Effector memory CD8-positive, alpha-beta T cell (primary cell): Measurements from ENCODE around the gene PSMB7.

Experiments used
- ATAC-seq: fragments of 150-1000 bp; cut with Tn5 transposase; replicated peaks from 2 replicates; pipeline ENCODE4 v1.10.0; 2021; ENCODE audit warnings: mild to moderate bottlenecking, moderate library complexity
- DNase-seq, 3 experiments: peaks; one replicate each; pipeline ENCODE4 v3.0.0; 2021
- H3K27ac Mint-ChIP-seq, 2 donors: one replicate each; pipeline ENCODE4 v1.8.0; 2022; ENCODE audit warnings: mild to moderate bottlenecking in 2 of 2, mixed read lengths in 2 of 2, moderate library complexity in 2 of 2
- H3K27me3 Mint-ChIP-seq, 2 donors: one replicate each; pipeline ENCODE4 v1.8.0; 2022; ENCODE audit warnings: mixed read lengths in 2 of 2
- H3K36me3 Mint-ChIP-seq: one replicate; pipeline ENCODE4 v1.8.0; 2022; ENCODE audit warnings: mild to moderate bottlenecking, moderate library complexity, mixed read lengths; ENCODE audit not compliant: insufficient read depth
- H3K4me1 Mint-ChIP-seq, 2 donors: one replicate each; pipeline ENCODE4 v1.8.0; 2022; ENCODE audit warnings: low read depth in 2 of 2, mixed read lengths in 2 of 2
- H3K4me3 Mint-ChIP-seq, 2 donors: one replicate each; pipeline ENCODE4 v1.8.0; 2022; ENCODE audit warnings: mild to moderate bottlenecking in 2 of 2, mixed read lengths in 2 of 2, moderate library complexity in 2 of 2
- H3K9me3 Mint-ChIP-seq, 2 donors: one replicate each; pipeline ENCODE4 v1.8.0; 2022; ENCODE audit warnings: mixed read lengths in 2 of 2

Gene PSMB7

DNA sequence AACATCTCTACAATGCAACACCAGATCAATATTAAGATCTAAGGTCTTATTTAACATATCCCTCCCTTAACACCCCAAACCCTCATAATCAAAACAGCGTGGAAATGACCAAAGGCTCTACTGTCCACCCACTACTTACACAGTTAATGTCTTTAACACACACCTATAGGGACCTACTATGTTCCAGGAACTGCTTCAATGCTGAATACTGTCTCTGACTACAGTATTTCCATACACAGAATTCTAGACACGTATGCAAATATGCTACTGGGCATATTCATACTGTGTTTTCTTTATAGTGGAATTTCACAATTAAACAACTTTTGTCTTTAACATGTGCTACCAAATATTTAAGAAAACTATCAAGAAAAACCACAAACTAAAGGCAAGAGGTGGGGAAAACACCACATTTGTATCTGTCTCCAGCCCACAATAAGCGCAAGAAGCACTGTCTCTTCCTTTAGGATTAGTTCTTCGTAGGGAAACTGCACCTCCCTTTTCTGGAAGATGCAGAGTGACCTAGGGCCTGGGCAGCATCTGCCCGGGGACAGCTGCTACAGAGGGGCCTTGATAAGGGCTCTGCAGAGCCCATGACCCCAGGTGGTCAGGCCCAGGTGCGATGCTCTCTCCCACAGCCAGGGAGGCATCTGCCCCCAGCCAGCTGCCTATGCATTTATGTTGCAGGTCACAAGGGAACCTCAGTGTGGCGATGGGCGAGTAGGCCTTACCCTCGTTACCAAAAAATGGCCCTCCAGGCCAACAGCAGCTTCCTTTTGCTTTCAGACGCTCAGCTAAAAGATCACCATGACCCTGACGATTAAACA, 55.2 kb downstream of the PSMB7 start:
- ATAC-seq (no peak), DNase-seq (no peak)
- no peak overlapping the region for H3K4me3 Mint-ChIP-seq
- H3K9me3 Mint-ChIP-seq: no peaks in the 10 kb centered on the region
- no peaks in the 10 kb centered on the region for H3K27me3 Mint-ChIP-seq
- peaks cover 19% of the 10 kb centered on the region for H3K36me3 Mint-ChIP-seq
- peak overlapping the region; percentile 27 to 71 for H3K27ac Mint-ChIP-seq
- peaks cover 30 to 41% of the 10 kb centered on the region in 2 donors for H3K4me1 Mint-ChIP-seq

DNA sequence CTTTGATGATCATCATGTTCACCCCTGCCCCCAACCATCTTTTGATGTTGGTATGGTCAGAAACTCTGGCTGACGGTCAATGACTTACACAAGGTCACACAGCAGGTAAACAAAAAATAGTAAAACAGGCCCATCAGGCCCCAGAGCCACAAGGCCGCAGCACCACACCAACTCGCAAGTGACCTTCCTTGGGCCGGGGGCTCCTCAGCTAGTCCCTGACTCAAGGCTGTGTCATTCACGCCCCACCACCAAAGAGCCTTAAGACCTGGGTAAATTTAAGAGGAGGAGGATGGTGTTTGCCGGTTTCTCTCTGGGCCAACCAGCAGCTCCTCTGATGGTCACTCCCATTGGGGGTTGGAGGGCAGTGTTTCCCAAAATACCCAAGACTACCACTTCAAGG, 55.8 kb downstream of the PSMB7 start:
- ATAC-seq (no peak), DNase-seq (no peak)
- H3K27me3 Mint-ChIP-seq: no peaks in the 10 kb centered on the region
- peaks cover 20% of the 10 kb centered on the region for H3K36me3 Mint-ChIP-seq
- H3K4me3 Mint-ChIP-seq: no peak overlapping the region
- H3K4me1 Mint-ChIP-seq: peaks cover 28 to 36% of the 10 kb centered on the region in 2 donors
- peak overlapping the region; percentile 16 to 27 for H3K27ac Mint-ChIP-seq
- no peaks in the 10 kb centered on the region for H3K9me3 Mint-ChIP-seq

DNA sequence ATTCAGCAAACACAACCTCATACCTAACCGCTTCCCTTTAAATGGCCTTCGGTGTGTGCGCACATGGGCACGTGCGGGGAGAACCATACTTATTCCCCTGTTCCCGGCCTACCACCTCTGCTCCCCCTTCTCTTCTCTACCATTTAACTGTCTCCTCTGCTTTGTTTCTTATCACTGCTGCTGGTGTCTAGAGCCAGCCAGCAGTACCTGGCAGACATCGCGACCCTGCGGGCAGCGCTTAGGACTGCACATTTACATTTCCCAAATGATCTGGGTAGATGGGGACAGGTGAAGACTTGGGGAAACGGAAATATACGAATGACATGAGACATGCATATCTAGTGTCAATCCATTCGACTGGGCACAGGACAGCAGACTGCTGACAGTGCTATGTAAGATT, 56.6 kb downstream of the PSMB7 start:
- Mint-ChIP-seq H3K4me1 (peaks cover 24 to 33% of the 10 kb centered on the region in 2 donors), H3K4me3 (no peak overlapping the region), H3K27ac (no peak overlapping the region), H3K36me3 (peaks cover 23% of the 10 kb centered on the region), H3K27me3 (no peaks in the 10 kb centered on the region), H3K9me3 (no peaks in the 10 kb centered on the region)
- no peak for ATAC-seq
- DNase-seq: no peak

DNA sequence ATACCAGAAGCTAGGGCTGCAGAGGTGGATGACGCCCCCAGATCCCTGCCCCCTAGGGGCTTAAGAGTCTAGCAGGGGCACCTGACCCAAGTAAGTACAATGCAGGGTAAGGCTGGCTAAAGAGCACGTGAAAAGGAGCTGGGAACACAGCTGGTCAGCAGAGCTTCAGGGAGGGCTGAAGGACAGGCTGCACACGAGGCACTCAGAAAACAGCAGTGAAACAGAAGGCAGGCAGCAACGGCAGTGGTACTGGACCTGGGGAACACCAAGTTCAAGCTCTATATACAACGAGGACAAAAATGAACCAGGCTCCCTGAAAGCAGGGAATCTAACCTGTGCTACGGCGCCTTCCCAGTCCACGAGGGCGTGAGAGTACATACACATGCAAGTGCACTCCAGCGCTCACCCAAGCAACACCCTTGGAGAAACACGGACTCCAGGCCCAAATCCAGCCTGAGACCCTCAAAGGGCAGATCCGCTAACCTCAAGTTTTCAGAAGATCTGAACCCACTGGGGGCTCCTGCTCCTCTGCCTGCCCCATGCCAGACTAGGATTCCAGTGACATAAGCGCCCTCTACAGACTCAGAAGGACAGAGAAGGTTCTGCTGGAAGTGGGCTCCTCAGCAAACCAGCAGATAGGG, 57.4 kb downstream of the PSMB7 start:
- Mint-ChIP-seq H3K4me1 (peaks cover 22 to 25% of the 10 kb centered on the region in 2 donors), H3K27me3 (no peaks in the 10 kb centered on the region), H3K27ac (peak overlapping the region; percentile 19 to 74), H3K36me3 (peaks cover 24% of the 10 kb centered on the region), H3K9me3 (no peaks in the 10 kb centered on the region), H3K4me3 (no peak overlapping the region)
- DNase-seq (no peak), ATAC-seq (no peak)

DNA sequence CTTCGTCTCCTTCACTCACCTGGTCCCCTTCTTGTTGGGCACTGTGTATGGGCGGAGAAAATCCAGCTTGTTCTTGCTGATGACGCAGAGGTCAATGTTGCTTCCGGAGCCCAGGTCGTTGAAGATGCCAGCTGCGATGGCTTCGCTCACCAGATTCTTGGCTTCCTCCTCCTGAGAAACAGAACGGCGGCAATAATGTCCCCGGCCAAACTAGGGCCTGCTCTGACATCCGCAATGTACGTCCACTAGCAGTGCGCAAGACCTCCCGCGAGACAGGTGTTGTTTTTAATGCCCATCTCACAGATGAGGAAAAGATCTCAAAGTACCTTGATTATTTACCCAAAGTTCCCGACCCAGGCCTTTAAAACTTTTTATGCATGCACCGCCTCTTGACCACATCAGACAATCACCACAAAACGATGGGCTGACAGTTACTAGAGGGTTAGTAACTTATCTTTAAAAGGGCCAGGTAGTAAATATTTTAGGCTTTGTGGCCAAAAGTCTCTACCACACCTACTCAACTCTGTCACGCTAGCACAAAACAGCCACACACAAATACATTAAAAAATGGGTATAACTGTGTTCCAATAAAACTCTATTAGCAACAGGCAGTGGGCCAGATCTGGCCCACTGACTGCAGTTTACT, 58.4 kb downstream of the PSMB7 start:
- Mint-ChIP-seq H3K36me3 (peaks cover 34% of the 10 kb centered on the region), H3K27ac (peak overlapping the region; percentile 19 to 60), H3K4me3 (no peak overlapping the region), H3K4me1 (peaks cover 22 to 25% of the 10 kb centered on the region in 2 donors), H3K27me3 (no peaks in the 10 kb centered on the region), H3K9me3 (no peaks in the 10 kb centered on the region)
- DNase-seq (no peak), ATAC-seq (no peak)

DNA sequence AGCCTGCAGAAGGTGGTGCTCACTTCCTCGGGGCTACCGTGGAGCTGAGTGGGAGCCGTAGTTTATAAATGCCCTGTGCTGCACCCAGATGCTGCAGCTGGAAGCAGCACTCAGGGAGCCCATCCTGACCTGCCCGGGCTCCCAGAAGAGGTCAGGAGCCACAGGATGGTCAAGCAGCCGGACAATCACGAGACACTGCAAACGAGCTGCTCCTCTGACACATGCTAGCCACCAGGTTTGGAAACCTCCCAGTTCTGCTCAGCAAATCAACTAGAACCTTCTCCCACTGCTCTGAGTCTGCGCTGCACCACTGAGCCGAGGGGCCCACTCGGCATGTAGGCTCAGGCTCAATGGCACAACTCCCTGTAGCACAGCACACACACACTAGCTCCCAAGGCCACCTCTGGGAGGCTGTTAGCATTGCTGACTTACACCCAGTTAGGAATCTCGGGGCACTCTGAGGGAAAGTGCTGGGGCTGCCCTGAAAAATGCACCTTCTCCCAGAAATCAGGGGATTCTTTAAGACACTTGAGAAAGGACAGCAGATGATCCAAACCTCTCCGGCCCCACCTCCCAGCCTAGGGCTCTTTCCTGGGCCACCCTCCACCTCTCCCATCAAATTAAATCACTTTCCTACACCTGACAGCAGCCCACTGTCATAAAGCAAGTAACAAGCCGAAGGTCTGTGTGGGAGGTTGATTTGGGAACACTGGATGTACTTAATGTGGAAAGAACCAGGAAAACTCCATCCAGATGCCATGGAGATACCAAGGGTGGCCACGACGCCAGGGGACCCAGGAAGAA, 59.1 kb downstream of the PSMB7 start:
- DNase-seq (no peak), ATAC-seq (no peak)
- peak overlapping the region in 1 of 2 donors; percentile 60 for H3K27ac Mint-ChIP-seq
- H3K4me1 Mint-ChIP-seq: peaks cover 22 to 25% of the 10 kb centered on the region in 2 donors
- peaks cover 41% of the 10 kb centered on the region for H3K36me3 Mint-ChIP-seq
- H3K9me3 Mint-ChIP-seq: no peaks in the 10 kb centered on the region
- no peak overlapping the region for H3K4me3 Mint-ChIP-seq
- H3K27me3 Mint-ChIP-seq: no peaks in the 10 kb centered on the region

- no peak for DNase-seq
- Mint-ChIP-seq H3K4me1 (peaks cover 17 to 18% of the 10 kb centered on the region in 2 donors), H3K4me3 (no peak overlapping the region), H3K27me3 (no peaks in the 10 kb centered on the region), H3K36me3 (peaks cover 50% of the 10 kb centered on the region), H3K27ac (peak overlapping the region; percentile 71 to 80), H3K9me3 (no peaks in the 10 kb centered on the region)
- no peak for ATAC-seq
These were observed 60.0 kb downstream of the PSMB7 start for GRCh38 chr9:124355039-124355940.

DNA sequence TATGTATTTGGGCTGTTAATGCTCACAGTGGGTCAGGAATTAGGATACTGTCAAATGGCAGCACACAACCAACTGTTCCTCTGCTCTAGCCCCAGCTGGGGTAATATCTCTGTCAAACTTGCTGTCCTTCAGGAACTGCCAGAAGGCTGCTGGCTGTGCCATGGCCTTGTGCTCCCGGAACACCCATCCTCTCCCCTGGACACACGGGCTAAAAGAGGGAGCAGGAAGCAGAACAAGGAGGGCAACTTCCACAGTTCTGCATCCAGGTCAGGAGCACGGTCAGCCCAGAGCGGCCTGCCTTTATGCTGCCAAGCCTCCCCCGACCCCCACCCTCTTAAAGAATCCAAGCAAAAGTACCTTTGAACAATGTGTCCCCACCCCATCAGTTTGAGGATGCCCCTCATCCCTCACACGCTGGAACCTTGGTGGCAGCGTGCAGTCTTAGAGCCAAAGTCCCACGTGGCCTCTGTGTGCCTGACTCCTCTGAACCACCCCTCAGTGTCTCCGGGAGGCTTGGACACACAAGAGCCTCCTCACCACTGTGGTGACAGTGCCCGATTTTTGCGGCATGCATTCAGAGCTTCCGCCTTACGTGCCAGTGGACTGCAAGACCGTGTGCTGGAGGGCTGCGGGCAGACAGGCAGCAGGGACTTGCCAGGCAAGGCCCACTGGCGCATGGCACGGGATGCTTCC, 60.8 kb downstream of the PSMB7 start:
- no peaks in the 10 kb centered on the region for H3K27me3 Mint-ChIP-seq
- no peaks in the 10 kb centered on the region for H3K9me3 Mint-ChIP-seq
- H3K36me3 Mint-ChIP-seq: peaks cover 50% of the 10 kb centered on the region
- no peak overlapping the region for H3K4me3 Mint-ChIP-seq
- ATAC-seq (no peak), DNase-seq (no peak)
- H3K27ac Mint-ChIP-seq: peak overlapping the region; percentile 71 to 80
- peaks cover 12 to 13% of the 10 kb centered on the region in 2 donors for H3K4me1 Mint-ChIP-seq

DNA sequence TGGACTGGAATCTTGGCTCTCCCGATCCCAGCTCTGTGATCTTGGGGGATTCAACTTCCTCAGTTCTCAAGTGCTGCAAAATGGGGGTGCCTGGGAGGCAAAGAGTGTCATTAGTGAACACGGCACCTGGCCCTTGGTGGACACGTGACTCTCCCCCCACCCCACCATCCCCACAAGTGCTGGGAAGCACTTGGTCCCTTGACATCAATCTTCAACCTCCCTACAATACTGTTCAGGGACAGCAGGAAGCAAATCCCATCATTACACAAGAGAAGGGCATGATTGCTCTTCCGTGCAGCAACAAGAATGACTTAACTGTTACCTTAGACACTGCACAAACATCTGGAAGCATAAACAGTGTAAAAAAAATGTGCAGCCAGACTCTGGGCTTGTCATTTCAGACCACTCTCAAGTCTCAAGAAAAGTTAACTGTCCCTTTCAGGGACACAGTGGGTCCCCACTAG, 61.4 kb downstream of the PSMB7 start:
- no peaks in the 10 kb centered on the region for H3K9me3 Mint-ChIP-seq
- H3K4me3 Mint-ChIP-seq: no peak overlapping the region
- H3K27ac Mint-ChIP-seq: peak overlapping the region in 1 of 2 donors; percentile 80
- ATAC-seq (no peak), DNase-seq (no peak)
- peaks cover 53% of the 10 kb centered on the region for H3K36me3 Mint-ChIP-seq
- peaks cover 12 to 13% of the 10 kb centered on the region in 2 donors for H3K4me1 Mint-ChIP-seq
- H3K27me3 Mint-ChIP-seq: no peaks in the 10 kb centered on the region

- no peaks in the 10 kb centered on the region for H3K9me3 Mint-ChIP-seq
- no peak for ATAC-seq
- H3K27ac Mint-ChIP-seq: peak overlapping the region; percentile 58 to 80
- no peaks in the 10 kb centered on the region for H3K27me3 Mint-ChIP-seq
- H3K4me1 Mint-ChIP-seq: peaks cover 8% of the 10 kb centered on the region in 2 donors
- H3K4me3 Mint-ChIP-seq: no peak overlapping the region
- H3K36me3 Mint-ChIP-seq: peaks cover 58% of the 10 kb centered on the region
- DNase-seq: no peak
These were observed 62.0 kb downstream of the PSMB7 start for GRCh38 chr9:124353166-124353768.

DNA sequence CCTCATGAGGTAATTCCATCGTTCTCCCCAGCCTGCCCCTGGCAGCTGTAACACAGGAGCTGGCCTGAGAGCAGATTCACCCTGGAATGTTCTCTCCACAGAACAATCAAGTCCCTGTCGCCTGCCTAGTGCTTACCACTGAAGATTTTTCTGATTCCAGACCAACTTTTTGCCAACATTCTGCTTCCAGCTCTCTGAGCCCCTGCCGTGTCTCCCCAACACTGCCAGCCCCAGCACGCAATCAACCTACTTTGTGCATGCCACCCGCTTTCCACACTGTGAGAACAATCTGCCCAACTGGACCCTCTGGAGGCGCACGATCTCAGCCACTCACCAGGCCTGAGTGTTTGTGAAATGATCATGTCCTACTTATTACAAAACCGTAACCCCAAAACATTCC, 62.6 kb downstream of the PSMB7 start:
- Mint-ChIP-seq H3K9me3 (no peaks in the 10 kb centered on the region), H3K4me1 (peaks cover 6 to 7% of the 10 kb centered on the region in 2 donors), H3K27ac (peak overlapping the region in 1 of 2 donors; percentile 58), H3K36me3 (peaks cover 58% of the 10 kb centered on the region), H3K27me3 (no peaks in the 10 kb centered on the region), H3K4me3 (no peak overlapping the region)
- DNase-seq: no peak
- ATAC-seq: no peak
